Lower lobe of right lung (tissue), 2 donors: ENCODE data around the gene LRP1B. TPM values are rescaled to one million over a fixed set of nuclear protein-coding genes. Genes with fewer than 3 reads are reported as not detected.
A peak's percentile ranks its signal among the peaks of the same experiment; 100 is the strongest.

ENCODE experiments used
- ATAC-seq, 2 donors: fragments of 200-7000 bp; cut with Tn5 transposase; one replicate each; pipeline ENCODE4 v1.9.1; 2020 to 2022; ENCODE audit warnings: mild to moderate bottlenecking in 2 of 2, moderate library complexity in 2 of 2
- DNase-seq: peaks from one replicate; pipeline ENCODE4 v3.0.0-alpha.2; 2020
- H3K27ac ChIP-seq: fragments of 200-600 bp; one replicate; pipeline ENCODE4 v1.8.0; 2022
- H3K27me3 ChIP-seq: fragments of 200-600 bp; one replicate; pipeline ENCODE4 v1.8.0; 2022; ENCODE audit warnings: low read depth
- H3K36me3 ChIP-seq: fragments of 200-600 bp; one replicate; pipeline ENCODE4 v1.8.0; 2022; ENCODE audit warnings: mild to moderate bottlenecking
- H3K4me1 ChIP-seq: fragments of 200-600 bp; one replicate; pipeline ENCODE4 v1.8.0; 2022
- H3K4me3 ChIP-seq: fragments of 200-600 bp; one replicate; pipeline ENCODE4 v1.8.0; 2022; ENCODE audit warnings: mild to moderate bottlenecking
- H3K9me3 ChIP-seq: fragments of 200-600 bp; one replicate; pipeline ENCODE4 v1.8.0; 2022
- intact Hi-C: fragments of 100-400 bp; cut with DNase I; formaldehyde crosslinking; loops from one replicate; pipeline ENCODE4 v1.11.0; 2022
- total RNA-seq: library from RNA; stranded (reverse); fragmentation: NEBNext Ultra II Directional; extraction: Animal tissue kit (Norgen Biotek cat#: 25700); gene quantifications from one replicate; pipeline ENCODE4 v1.2.1, GENCODE V29; 2021
- TF ChIP-seq, protein P1 (sequence below): fragments of 200-600 bp; IDR thresholded peaks from one replicate; pipeline ENCODE4 v1.8.0; 2022; ENCODE audit warnings: antibody characterized with exemption, mild to moderate bottlenecking
- donor health status: DM: no; HTN: yes; CAD: no; lungs with severe emphysema.

Gene LRP1B
- total RNA-seq, 1 donor from 2014 or later = 0.09 TPM

DNA sequence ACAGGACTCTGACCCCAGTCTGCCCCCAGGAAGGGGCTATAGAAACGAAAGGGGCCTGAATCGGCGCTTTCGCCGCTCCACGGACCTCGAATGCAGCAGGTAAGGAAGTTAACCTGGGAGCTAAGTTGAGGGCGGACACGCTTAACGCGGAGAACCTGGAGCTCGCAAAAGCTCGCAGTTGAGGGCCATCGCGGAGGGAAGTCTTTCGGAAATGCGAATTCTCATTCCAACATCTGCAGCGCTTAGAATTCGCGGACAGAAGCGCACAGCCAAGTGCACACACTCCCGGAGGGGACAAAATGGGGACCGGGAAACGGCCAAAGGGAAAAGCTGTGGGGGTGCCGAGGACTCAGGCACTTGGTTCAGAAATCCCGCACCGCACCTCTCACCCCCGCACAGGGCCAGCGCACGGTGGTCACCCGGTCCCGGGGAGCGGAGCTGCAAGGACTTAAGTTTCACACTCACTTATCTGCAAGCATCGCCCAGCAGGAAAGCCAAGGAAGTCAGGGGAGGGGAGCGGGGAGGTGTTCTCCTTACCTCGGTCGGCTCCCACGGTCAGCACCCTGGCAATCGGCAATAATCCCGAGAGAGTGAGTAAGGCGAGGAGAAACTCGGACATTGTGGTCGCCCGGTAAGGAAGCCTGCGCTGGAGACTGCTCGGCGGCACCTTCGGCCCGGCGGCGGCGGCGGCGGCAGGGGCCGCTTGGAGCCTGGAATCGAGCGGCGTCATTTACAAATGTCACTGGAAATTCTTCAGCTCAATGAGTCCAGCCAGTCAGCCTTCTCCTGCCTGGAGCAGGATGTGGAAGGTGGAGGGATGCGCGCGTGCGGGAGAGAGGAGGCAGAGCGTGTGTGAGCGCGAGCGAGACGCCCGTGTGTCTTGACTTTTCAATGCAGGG lies 456 bp downstream of the LRP1B start:
- Histone ChIP-seq H3K4me1 (peaks cover 22% of the 10 kb centered on the region), H3K27me3 (peaks cover 54% of the 10 kb centered on the region), H3K27ac (no peak overlapping the region), H3K9me3 (no peaks in the 10 kb centered on the region), H3K4me3 (peak overlapping the region; percentile 55), H3K36me3 (no peaks in the 10 kb centered on the region)
- TF ChIP-seq, protein P1, sequence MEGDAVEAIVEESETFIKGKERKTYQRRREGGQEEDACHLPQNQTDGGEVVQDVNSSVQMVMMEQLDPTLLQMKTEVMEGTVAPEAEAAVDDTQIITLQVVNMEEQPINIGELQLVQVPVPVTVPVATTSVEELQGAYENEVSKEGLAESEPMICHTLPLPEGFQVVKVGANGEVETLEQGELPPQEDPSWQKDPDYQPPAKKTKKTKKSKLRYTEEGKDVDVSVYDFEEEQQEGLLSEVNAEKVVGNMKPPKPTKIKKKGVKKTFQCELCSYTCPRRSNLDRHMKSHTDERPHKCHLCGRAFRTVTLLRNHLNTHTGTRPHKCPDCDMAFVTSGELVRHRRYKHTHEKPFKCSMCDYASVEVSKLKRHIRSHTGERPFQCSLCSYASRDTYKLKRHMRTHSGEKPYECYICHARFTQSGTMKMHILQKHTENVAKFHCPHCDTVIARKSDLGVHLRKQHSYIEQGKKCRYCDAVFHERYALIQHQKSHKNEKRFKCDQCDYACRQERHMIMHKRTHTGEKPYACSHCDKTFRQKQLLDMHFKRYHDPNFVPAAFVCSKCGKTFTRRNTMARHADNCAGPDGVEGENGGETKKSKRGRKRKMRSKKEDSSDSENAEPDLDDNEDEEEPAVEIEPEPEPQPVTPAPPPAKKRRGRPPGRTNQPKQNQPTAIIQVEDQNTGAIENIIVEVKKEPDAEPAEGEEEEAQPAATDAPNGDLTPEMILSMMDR = no peak
- intact Hi-C loops = no loop called here
- ATAC-seq (peak; percentile 82 to 89), DNase-seq (peak; percentile 75)

DNA sequence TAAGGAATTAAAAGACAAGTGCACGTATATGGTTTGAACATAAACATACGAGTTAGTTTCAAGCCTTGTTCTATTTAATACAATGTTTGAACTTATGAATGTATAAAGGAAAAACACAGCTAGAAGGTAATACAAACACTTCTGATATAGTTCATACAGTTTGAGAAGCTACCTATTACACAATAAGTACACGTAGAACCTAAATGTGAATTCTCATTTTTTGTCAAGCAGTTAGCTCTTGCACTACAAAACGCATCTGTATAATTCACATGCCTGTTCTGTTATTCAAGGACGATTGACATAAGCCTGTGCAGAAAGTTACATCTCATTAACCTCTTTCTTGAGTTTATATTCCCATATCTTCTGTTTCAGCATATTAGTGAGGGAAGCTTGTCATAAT lies 2.7 kb downstream of the LRP1B start:
- H3K27ac ChIP-seq = no peak overlapping the region
- peaks cover 22% of the 10 kb centered on the region for H3K4me1 ChIP-seq
- no peaks in the 10 kb centered on the region for H3K9me3 ChIP-seq
- no peak overlapping the region for H3K4me3 ChIP-seq
- H3K27me3 ChIP-seq = peaks cover 43% of the 10 kb centered on the region
- ATAC-seq (no peak), DNase-seq (no peak)
- TF ChIP-seq, protein P1 = no peak
- no peaks in the 10 kb centered on the region for H3K36me3 ChIP-seq
- intact Hi-C loops = no loop called here

DNA sequence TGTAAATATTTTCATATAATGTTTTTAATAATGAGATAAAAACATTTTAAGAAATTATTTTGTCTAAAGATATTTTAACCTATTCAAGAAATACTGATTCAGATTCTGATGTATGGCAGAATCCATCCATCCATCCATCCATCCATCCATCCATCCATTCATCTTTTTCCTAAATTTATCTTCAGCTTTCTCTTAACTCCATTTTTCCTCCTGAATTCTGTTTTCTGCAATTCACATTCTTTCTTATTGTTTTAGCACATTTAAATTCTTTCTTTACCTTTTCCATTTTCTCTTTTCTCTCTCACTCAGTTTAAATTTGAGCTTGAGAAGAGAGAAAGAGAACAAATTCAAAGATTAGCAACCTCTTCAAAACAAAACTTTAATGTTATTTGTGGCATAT lies 3.6 kb downstream of the LRP1B start:
- DNase-seq (no peak), ATAC-seq (no peak)
- H3K27ac ChIP-seq = no peak overlapping the region
- H3K9me3 ChIP-seq = no peaks in the 10 kb centered on the region
- H3K27me3 ChIP-seq = peaks cover 35% of the 10 kb centered on the region
- intact Hi-C loops = no loop called here
- no peak overlapping the region for H3K4me3 ChIP-seq
- peaks cover 22% of the 10 kb centered on the region for H3K4me1 ChIP-seq
- TF ChIP-seq, protein P1 = no peak
- H3K36me3 ChIP-seq = no peaks in the 10 kb centered on the region

DNA sequence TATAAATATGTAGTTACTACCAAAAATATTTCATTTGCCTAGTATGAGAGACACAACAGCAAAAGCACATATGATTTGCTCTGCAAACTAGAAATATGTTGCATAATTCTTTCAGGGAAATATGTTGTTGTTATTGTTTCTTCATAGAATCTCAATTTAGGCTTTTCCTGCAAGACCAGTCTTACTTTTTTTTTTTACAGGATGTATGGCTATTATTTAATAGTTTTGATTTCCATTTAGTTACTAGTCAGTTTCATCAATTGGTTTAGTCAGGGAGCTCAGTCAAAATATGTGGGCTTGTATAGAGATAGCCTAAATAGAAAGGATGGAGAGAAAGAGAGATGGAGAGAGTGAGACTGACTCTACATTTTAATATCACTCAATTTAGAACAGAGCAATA lies 6.1 kb downstream of the LRP1B start:
- DNase-seq = no peak
- Histone ChIP-seq H3K27ac (no peak overlapping the region), H3K4me1 (peaks cover 2% of the 10 kb centered on the region), H3K9me3 (no peaks in the 10 kb centered on the region), H3K4me3 (no peak overlapping the region), H3K36me3 (no peaks in the 10 kb centered on the region), H3K27me3 (peaks cover 11% of the 10 kb centered on the region)
- intact Hi-C loops = no loop called here
- no peak for ATAC-seq
- TF ChIP-seq, protein P1 = no peak

DNA sequence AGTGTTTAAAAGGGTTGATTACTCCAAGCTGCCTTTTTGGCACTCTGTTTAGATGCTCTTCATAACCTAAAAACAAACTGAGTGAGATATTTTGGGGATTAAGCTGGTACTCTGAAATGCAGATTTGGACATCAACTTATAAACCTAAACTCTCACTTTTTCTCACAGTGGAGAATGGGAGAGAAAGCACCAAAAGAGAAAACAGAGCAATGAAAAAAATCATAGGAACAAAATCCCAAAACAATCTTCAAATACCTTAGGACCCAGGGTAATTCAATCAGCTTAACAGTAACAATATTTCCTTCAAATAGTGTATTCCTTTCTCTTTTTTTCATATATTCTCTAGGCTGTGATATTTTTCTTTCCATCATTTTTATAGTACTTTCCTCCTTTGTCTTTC lies 11.5 kb downstream of the LRP1B start:
- TF ChIP-seq, protein P1 = no peak
- H3K36me3 ChIP-seq = no peaks in the 10 kb centered on the region
- H3K4me1 ChIP-seq = no peaks in the 10 kb centered on the region
- intact Hi-C loops = no loop called here
- ATAC-seq (no peak), DNase-seq (no peak)
- no peaks in the 10 kb centered on the region for H3K27me3 ChIP-seq
- no peak overlapping the region for H3K4me3 ChIP-seq
- no peaks in the 10 kb centered on the region for H3K9me3 ChIP-seq
- H3K27ac ChIP-seq = no peak overlapping the region
